ENCODE data around the gene KBTBD2. TPM values are rescaled to one million over a fixed set of nuclear protein-coding genes. Genes with fewer than 3 reads are reported as not detected.
"Not testable (repeated sequence)": the region's sequence is repeated elsewhere in the genome, so short reads cannot be mapped to it uniquely, and the experiment has no call there.

Gene KBTBD2
- total and polyA plus RNA-seq, 2 donors (not counting 1 experiment from before 2014, with no cell fraction given), result 38.9 to 62.1 TPM

DNA sequence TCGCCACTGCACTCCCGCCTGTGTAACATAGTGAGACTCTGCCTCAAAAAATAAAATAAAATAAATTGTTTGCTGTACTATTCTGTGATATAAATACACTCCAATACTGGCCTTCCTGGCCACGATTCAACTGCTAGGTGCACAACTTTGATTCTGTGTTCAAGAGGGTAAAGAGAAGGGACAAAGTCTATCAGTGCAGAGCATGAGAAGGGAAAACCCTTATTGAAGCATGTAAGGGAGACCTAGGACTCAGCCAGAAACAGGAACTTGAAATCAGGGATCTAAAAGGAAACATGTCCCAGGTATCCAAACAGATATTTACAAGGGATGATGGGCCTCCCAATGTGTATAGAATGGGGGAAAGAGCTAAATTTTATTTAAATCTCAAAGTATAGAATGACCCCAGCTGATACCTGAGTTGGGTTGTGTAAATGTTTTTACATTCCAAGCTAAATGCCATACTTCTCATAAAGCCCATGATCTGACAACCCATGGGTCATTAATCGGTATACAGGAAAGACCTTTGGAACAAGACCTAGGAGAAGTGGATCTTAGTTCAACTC, 9.0 kb upstream of the KBTBD2 start:
- Histone ChIP-seq H3K36me3 (replicated peaks in 1 of 2; ENCODE audit: control extremely low read depth in 1 of 2, control insufficient read depth in 1 of 2, extremely low read depth in 1 of 2, insufficient read depth in 2 of 2, low read length in 1 of 2) (no peaks in the 10 kb centered on the region), H3K9ac (ENCODE audit: low read length) (no peak overlapping the region), H3K4me3 (ENCODE audit: control extremely low read depth in 1 of 5, extremely low read depth in 1 of 5, insufficient read depth in 1 of 5, low read depth in 2 of 5, low read length in 4 of 5) (no peak overlapping the region), H3K4me2 (replicated peaks; ENCODE audit: low read depth, low read length, poor library complexity, severe bottlenecking) (no peak overlapping the region), H3K4me1 (ENCODE audit: control insufficient read depth in 2 of 2, insufficient read depth in 2 of 2, low read length in 2 of 2) (peaks cover 5 to 6% of the 10 kb centered on the region in 2 donors), H3K27me3 (replicated peaks in 1 of 4; ENCODE audit: control extremely low read depth in 1 of 4, control insufficient read depth in 3 of 4, insufficient read depth in 4 of 4, low read length in 3 of 4) (no peaks in the 10 kb centered on the region), H3K9me3 (ENCODE audit: control extremely low read depth in 1 of 3, control insufficient read depth in 2 of 3, insufficient read depth in 1 of 3, low read length in 2 of 3) (peaks cover 0 to 2% (median 0%) of the 10 kb centered on the region in 3 donors), H3K27ac (ENCODE audit: low read length in 2 of 2) (no peak overlapping the region), H3K79me2 (ENCODE audit: control insufficient read depth, insufficient read depth, low read length) (no peaks in the 10 kb centered on the region), H4K20me1 (ENCODE audit: control insufficient read depth, insufficient read depth, low read length, poor library complexity, severe bottlenecking) (no peaks in the 10 kb centered on the region), H2AFZ (ENCODE audit: insufficient read depth, low read depth, low read length, poor library complexity, severe bottlenecking) (no peak overlapping the region)
- ChIA-PET CTCF (interaction anchor here (1.0 to 1.9 kb wide), 4 partner anchors 9 to 208 kb away, joined by 3 to 10 read pairs (median 4); partner anchors contain the start of gene KBTBD2), POLR2A (no interaction called here)
- Mint-ChIP-seq H3K4me1 (peaks cover 6% of the 10 kb centered on the region), H3K27me3 (peaks cover 19% of the 10 kb centered on the region), H3K4me3 (no peak overlapping the region), H3K9me3 (ENCODE audit: insufficient read depth) (no peaks in the 10 kb centered on the region), H3K27ac (no peak overlapping the region)
- ATAC-seq (ENCODE audit: low read depth) (no peak), DNase-seq (no peak)
- intact Hi-C loops (cut with micrococcal nuclease), result no loop called here
- no peak for TF ChIP-seq EZH2 (IDR thresholded peaks at IDR 0.05; ENCODE audit: borderline replicate concordance, insufficient read depth, low read depth, low read length, poor library complexity, severe bottlenecking)
- TF ChIP-seq, protein P1, sequence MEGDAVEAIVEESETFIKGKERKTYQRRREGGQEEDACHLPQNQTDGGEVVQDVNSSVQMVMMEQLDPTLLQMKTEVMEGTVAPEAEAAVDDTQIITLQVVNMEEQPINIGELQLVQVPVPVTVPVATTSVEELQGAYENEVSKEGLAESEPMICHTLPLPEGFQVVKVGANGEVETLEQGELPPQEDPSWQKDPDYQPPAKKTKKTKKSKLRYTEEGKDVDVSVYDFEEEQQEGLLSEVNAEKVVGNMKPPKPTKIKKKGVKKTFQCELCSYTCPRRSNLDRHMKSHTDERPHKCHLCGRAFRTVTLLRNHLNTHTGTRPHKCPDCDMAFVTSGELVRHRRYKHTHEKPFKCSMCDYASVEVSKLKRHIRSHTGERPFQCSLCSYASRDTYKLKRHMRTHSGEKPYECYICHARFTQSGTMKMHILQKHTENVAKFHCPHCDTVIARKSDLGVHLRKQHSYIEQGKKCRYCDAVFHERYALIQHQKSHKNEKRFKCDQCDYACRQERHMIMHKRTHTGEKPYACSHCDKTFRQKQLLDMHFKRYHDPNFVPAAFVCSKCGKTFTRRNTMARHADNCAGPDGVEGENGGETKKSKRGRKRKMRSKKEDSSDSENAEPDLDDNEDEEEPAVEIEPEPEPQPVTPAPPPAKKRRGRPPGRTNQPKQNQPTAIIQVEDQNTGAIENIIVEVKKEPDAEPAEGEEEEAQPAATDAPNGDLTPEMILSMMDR (IDR thresholded peaks at IDR 0.05), result no peak
- no CpG with 5 or more reads among the region's 4 CpGs for WGBS (ENCODE audit: insufficient coverage)

DNA sequence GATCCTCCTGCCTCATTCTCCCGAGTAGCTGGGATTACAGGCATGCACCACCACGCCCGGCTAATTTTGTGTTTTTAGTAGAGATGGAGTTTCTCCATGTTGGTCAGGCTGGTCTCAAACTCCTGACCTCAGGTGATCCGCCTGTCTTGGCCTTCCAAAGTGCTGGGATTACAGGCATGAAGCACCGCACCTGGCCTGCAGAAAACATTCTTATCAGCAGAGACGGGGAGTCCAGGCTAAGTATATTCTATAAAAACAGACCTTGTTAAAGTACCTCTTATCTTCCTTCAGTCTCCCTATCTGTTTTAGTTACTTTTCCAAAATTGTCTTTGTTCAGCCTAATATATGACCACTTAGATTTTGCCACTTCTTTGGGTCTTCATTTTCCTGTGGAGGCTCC, 5.8 kb upstream of the KBTBD2 start:
- H3K4me2 ChIP-seq (replicated peaks; ENCODE audit: low read depth, low read length, poor library complexity, severe bottlenecking); H3K36me3 ChIP-seq (replicated peaks in 1 of 2; ENCODE audit: control extremely low read depth in 1 of 2, control insufficient read depth in 1 of 2, extremely low read depth in 1 of 2, insufficient read depth in 2 of 2, low read length in 1 of 2); H4K20me1 ChIP-seq (ENCODE audit: control insufficient read depth, insufficient read depth, low read length, poor library complexity, severe bottlenecking); H3K4me3 ChIP-seq (ENCODE audit: control extremely low read depth in 1 of 5, extremely low read depth in 1 of 5, insufficient read depth in 1 of 5, low read depth in 2 of 5, low read length in 4 of 5); H3K9ac ChIP-seq (ENCODE audit: low read length); H3K4me3 Mint-ChIP-seq; H3K79me2 ChIP-seq (ENCODE audit: control insufficient read depth, insufficient read depth, low read length); H3K27ac ChIP-seq (ENCODE audit: low read length in 2 of 2); POLR2A ChIA-PET; ATAC-seq (ENCODE audit: low read depth); DNase-seq; H2AFZ ChIP-seq (ENCODE audit: insufficient read depth, low read depth, low read length, poor library complexity, severe bottlenecking); H3K27ac Mint-ChIP-seq; CTCF ChIA-PET; intact Hi-C loops (cut with micrococcal nuclease); H3K27me3 ChIP-seq (replicated peaks in 1 of 4; ENCODE audit: control extremely low read depth in 1 of 4, control insufficient read depth in 3 of 4, insufficient read depth in 4 of 4, low read length in 3 of 4); H3K9me3 ChIP-seq (ENCODE audit: control extremely low read depth in 1 of 3, control insufficient read depth in 2 of 3, insufficient read depth in 1 of 3, low read length in 2 of 3); H3K9me3 Mint-ChIP-seq (ENCODE audit: insufficient read depth): not testable (repeated sequence)
- Mint-ChIP-seq H3K4me1 (peaks cover 11% of the 10 kb centered on the region), H3K27me3 (peaks cover 12% of the 10 kb centered on the region)
- 96% methylated on average over 5 of the region's 6 CpGs for WGBS (ENCODE audit: insufficient coverage)
- peaks cover 10% of the 10 kb centered on the region in 2 donors for H3K4me1 ChIP-seq (ENCODE audit: control insufficient read depth in 2 of 2, insufficient read depth in 2 of 2, low read length in 2 of 2)

All from B cell (primary cell).